Measurements from ENCODE around the gene NDC80.
"Not testable (repeated sequence)": the region's sequence is repeated elsewhere in the genome, so short reads cannot be mapped to it uniquely, and the experiment has no call there.

NDC80 gene

GRCh38 chr18:2644535-2644934, 73.2 kb downstream of the NDC80 start:
- Mint-ChIP-seq H3K9me3 (no peaks in the 10 kb centered on the region), H3K36me3 (ENCODE audit: insufficient read depth) (no peaks in the 10 kb centered on the region), H3K27ac (ENCODE audit: low read depth) (no peak overlapping the region), H3K27me3 (no peaks in the 10 kb centered on the region), H3K4me1 (peaks cover 22% of the 10 kb centered on the region), H3K4me3 (no peak overlapping the region)
- peak; percentile 54 for ATAC-seq (replicated peaks; ENCODE audit: extremely low read depth, poor library complexity, severe bottlenecking)
- no peak for DNase-seq (ENCODE audit: low spot score in 2 of 2)

GRCh38 chr18:2651981-2652380, 80.6 kb downstream of the NDC80 start:
- no peak overlapping the region for H3K27ac Mint-ChIP-seq (ENCODE audit: low read depth)
- no peak overlapping the region for H3K4me3 Mint-ChIP-seq
- no peak for DNase-seq (ENCODE audit: low spot score in 2 of 2)
- no peaks in the 10 kb centered on the region for H3K27me3 Mint-ChIP-seq
- peaks cover 22% of the 10 kb centered on the region for H3K36me3 Mint-ChIP-seq (ENCODE audit: insufficient read depth)
- no peaks in the 10 kb centered on the region for H3K9me3 Mint-ChIP-seq
- no peak for ATAC-seq (replicated peaks; ENCODE audit: extremely low read depth, poor library complexity, severe bottlenecking)
- peaks cover 13% of the 10 kb centered on the region for H3K4me1 Mint-ChIP-seq

GRCh38 chr18:2653467-2653866, 82.1 kb downstream of the NDC80 start:
- Mint-ChIP-seq H3K4me1 (peaks cover 25% of the 10 kb centered on the region), H3K4me3 (no peak overlapping the region), H3K36me3 (ENCODE audit: insufficient read depth) (peaks cover 28% of the 10 kb centered on the region), H3K27ac (ENCODE audit: low read depth) (no peak overlapping the region), H3K27me3 (no peaks in the 10 kb centered on the region), H3K9me3 (no peaks in the 10 kb centered on the region)
- ATAC-seq (replicated peaks; ENCODE audit: extremely low read depth, poor library complexity, severe bottlenecking) (no peak), DNase-seq (ENCODE audit: low spot score in 2 of 2) (no peak)

- no peak for DNase-seq (ENCODE audit: low spot score in 2 of 2)
- H3K4me3 Mint-ChIP-seq: peak overlapping the region; percentile 95
- peak overlapping the region; percentile 96 for H3K27ac Mint-ChIP-seq (ENCODE audit: low read depth)
- H3K36me3 Mint-ChIP-seq (ENCODE audit: insufficient read depth): peaks cover 28% of the 10 kb centered on the region
- H3K4me1 Mint-ChIP-seq: peaks cover 30% of the 10 kb centered on the region
- H3K9me3 Mint-ChIP-seq: no peaks in the 10 kb centered on the region
- no peak for ATAC-seq (replicated peaks; ENCODE audit: extremely low read depth, poor library complexity, severe bottlenecking)
- no peaks in the 10 kb centered on the region for H3K27me3 Mint-ChIP-seq
Measured at GRCh38 chr18:2654169-2654927, 83.0 kb downstream of the NDC80 start.

GRCh38 chr18:2654928-2655177, 83.5 kb downstream of the NDC80 start:
- DNase-seq (ENCODE audit: low spot score in 2 of 2): peak in 1 of 2 donors; percentile 81
- Mint-ChIP-seq H3K9me3 (no peaks in the 10 kb centered on the region), H3K27me3 (no peaks in the 10 kb centered on the region), H3K4me3 (peak overlapping the region; percentile 95), H3K36me3 (ENCODE audit: insufficient read depth) (peaks cover 30% of the 10 kb centered on the region), H3K4me1 (peaks cover 33% of the 10 kb centered on the region), H3K27ac (ENCODE audit: low read depth) (peak overlapping the region; percentile 96)
- ATAC-seq (replicated peaks; ENCODE audit: extremely low read depth, poor library complexity, severe bottlenecking): peak; percentile 63

GRCh38 chr18:2655178-2655953, 84.0 kb downstream of the NDC80 start, which contains the start of gene SMCHD1:
SMCHD1 (plus strand) TSS chr18:2655726; CDS start chr18:2656076, 350 bp downstream.
- peak; percentile 78 to 79 for DNase-seq (ENCODE audit: low spot score in 2 of 2)
- Mint-ChIP-seq H3K9me3 (no peaks in the 10 kb centered on the region), H3K4me3 (peak within 1 kb of the TSS; percentile 95), H3K4me1 (peaks cover 33% of the 10 kb centered on the region), H3K27ac (ENCODE audit: low read depth) (peak within 1 kb of the TSS; percentile 96), H3K36me3 (ENCODE audit: insufficient read depth) (peaks cover 30% of the 10 kb centered on the region), H3K27me3 (no peaks in the 10 kb centered on the region)
- ATAC-seq (replicated peaks; ENCODE audit: extremely low read depth, poor library complexity, severe bottlenecking): peak; percentile 71

GRCh38 chr18:2655954-2656236, 84.5 kb downstream of the NDC80 start:
- ATAC-seq (replicated peaks; ENCODE audit: extremely low read depth, poor library complexity, severe bottlenecking) (no peak), DNase-seq (ENCODE audit: low spot score in 2 of 2) (peak in 1 of 2 donors; percentile 34)
- no peaks in the 10 kb centered on the region for H3K27me3 Mint-ChIP-seq
- H3K4me3 Mint-ChIP-seq: peak overlapping the region; percentile 95
- H3K27ac Mint-ChIP-seq (ENCODE audit: low read depth): peak overlapping the region; percentile 96
- peaks cover 35% of the 10 kb centered on the region for H3K4me1 Mint-ChIP-seq
- H3K9me3 Mint-ChIP-seq: no peaks in the 10 kb centered on the region
- peaks cover 31% of the 10 kb centered on the region for H3K36me3 Mint-ChIP-seq (ENCODE audit: insufficient read depth)

GRCh38 chr18:2656237-2656980, 85.1 kb downstream of the NDC80 start:
- H3K36me3 Mint-ChIP-seq (ENCODE audit: insufficient read depth): peaks cover 32% of the 10 kb centered on the region
- H3K27me3 Mint-ChIP-seq: no peaks in the 10 kb centered on the region
- H3K27ac Mint-ChIP-seq (ENCODE audit: low read depth): peak overlapping the region; percentile 96
- peak overlapping the region; percentile 95 for H3K4me3 Mint-ChIP-seq
- H3K4me1 Mint-ChIP-seq: peaks cover 40% of the 10 kb centered on the region
- H3K9me3 Mint-ChIP-seq: no peaks in the 10 kb centered on the region
- DNase-seq (ENCODE audit: low spot score in 2 of 2) (peak in 1 of 2 donors; percentile 31), ATAC-seq (replicated peaks; ENCODE audit: extremely low read depth, poor library complexity, severe bottlenecking) (peak; percentile 11)

- DNase-seq (ENCODE audit: low spot score in 2 of 2) (no peak), ATAC-seq (replicated peaks; ENCODE audit: extremely low read depth, poor library complexity, severe bottlenecking) (no peak)
- Mint-ChIP-seq H3K36me3 (ENCODE audit: insufficient read depth) (peaks cover 36% of the 10 kb centered on the region), H3K27me3 (no peaks in the 10 kb centered on the region), H3K4me3 (peak overlapping the region; percentile 95), H3K4me1 (peaks cover 44% of the 10 kb centered on the region), H3K9me3 (no peaks in the 10 kb centered on the region), H3K27ac (ENCODE audit: low read depth) (peak overlapping the region; percentile 96)
Measured at GRCh38 chr18:2656981-2657512, 85.7 kb downstream of the NDC80 start.

GRCh38 chr18:2657788-2658458, 86.6 kb downstream of the NDC80 start:
- Mint-ChIP-seq H3K4me3 (peak overlapping the region; percentile 95), H3K4me1 (peaks cover 51% of the 10 kb centered on the region), H3K27ac (ENCODE audit: low read depth) (peak overlapping the region; percentile 96), H3K27me3 (no peaks in the 10 kb centered on the region), H3K9me3 (no peaks in the 10 kb centered on the region), H3K36me3 (ENCODE audit: insufficient read depth) (peaks cover 42% of the 10 kb centered on the region)
- DNase-seq (ENCODE audit: low spot score in 2 of 2) (no peak), ATAC-seq (replicated peaks; ENCODE audit: extremely low read depth, poor library complexity, severe bottlenecking) (no peak)

- Mint-ChIP-seq H3K4me1 (peaks cover 72% of the 10 kb centered on the region), H3K36me3 (ENCODE audit: insufficient read depth) (peaks cover 41% of the 10 kb centered on the region)
- not testable (repeated sequence) for H3K9me3 Mint-ChIP-seq; H3K27ac Mint-ChIP-seq (ENCODE audit: low read depth); ATAC-seq (replicated peaks; ENCODE audit: extremely low read depth, poor library complexity, severe bottlenecking); H3K27me3 Mint-ChIP-seq; DNase-seq (ENCODE audit: low spot score in 2 of 2); H3K4me3 Mint-ChIP-seq
Measured at GRCh38 chr18:2660849-2661248, 89.5 kb downstream of the NDC80 start.

- ATAC-seq (replicated peaks; ENCODE audit: extremely low read depth, poor library complexity, severe bottlenecking); H3K27me3 Mint-ChIP-seq; DNase-seq (ENCODE audit: low spot score in 2 of 2); H3K27ac Mint-ChIP-seq (ENCODE audit: low read depth); H3K9me3 Mint-ChIP-seq: not testable (repeated sequence)
- H3K4me1 Mint-ChIP-seq: peaks cover 71% of the 10 kb centered on the region
- H3K36me3 Mint-ChIP-seq (ENCODE audit: insufficient read depth): peaks cover 37% of the 10 kb centered on the region
- peak overlapping the region; percentile 60 for H3K4me3 Mint-ChIP-seq
Measured at GRCh38 chr18:2662288-2662687, 90.9 kb downstream of the NDC80 start.

Data from central memory CD8-positive, alpha-beta T cell (primary cell).